ENCODE measurements around the gene UQCC2.

UQCC2 gene

DNA sequence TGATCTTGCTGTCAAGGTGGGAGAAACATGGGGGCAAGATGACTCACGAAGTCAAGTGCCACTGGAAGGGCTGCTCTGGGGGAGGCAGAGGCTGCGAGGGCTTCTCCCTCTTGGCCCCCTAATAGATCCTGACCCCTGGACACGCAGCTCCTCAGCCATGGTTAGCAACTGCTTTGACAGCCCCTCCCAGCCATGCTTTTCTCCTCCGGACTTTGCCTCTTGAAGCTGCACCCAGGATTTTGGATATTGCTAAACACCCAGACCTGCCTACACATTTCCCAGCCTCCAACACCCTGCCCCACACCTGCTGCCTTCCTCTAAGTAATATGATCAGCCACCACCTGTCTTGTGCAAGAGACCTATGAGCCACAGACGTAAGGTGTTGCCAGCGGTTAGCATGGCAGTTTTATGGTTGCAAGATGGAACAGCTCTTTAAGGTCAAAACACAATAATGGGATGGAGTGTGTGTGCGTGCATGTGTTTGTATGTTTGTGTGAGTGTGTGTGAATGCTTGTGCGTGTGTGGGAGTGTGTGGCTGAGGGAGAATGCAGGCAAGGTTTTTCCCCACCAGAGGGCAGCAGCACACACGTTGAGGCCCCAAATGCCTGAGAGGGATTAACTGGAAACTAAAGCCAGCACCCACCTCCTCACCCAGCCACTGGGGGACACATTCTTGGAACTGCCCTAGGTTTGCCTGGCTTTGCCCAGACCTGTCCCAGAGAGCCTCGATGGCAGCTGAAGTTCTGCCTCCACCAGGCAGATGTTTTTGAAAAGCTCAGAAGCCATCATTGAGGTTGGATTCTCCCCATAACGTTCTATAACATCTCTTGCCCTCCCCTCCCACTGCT, 32.7 kb upstream of the UQCC2 start:
- DNase-seq = peak; percentile 41 to 75 (median 56)

DNA sequence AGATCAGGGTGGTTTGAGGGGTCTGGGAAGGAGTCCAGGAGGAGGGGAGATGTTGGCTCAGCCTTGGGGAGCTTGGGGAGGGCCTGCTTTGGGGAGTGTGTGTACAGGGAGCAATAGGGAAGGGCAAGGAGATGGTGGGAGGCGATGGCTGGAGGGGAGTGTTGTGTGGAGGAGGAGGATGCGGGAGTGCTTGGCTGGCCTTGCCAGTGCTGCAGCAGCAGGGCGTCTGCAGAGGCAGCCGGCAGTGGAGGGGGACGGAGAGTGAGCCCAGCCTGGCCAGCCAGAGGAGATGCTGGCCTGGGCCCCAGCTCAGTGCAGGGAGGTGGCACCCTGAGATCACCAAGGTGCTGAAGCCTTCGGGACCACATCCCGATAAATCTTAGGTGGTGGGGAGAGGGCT, 31.3 kb upstream of the UQCC2 start:
- no peak for DNase-seq

DNA sequence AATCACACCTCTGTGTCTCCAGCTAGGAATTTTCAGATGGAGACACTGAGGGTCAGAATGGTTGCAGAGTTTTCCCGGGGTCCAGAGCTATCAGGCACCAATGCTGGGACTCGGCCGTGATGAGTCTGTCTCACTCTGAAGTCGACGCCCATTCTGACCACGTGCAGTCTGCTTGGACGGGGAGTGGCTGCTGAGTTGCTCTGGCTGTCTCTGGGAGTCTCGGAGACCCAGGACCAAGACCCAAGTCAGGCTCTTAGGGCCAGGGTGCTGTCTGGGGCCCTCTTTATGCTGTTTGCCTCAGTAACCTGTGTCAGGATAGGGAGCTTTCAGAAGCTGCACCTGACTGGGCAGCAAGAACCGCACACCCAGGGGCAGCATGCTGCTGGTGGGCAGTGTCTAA, 30.6 kb upstream of the UQCC2 start:
- no peak for DNase-seq

DNA sequence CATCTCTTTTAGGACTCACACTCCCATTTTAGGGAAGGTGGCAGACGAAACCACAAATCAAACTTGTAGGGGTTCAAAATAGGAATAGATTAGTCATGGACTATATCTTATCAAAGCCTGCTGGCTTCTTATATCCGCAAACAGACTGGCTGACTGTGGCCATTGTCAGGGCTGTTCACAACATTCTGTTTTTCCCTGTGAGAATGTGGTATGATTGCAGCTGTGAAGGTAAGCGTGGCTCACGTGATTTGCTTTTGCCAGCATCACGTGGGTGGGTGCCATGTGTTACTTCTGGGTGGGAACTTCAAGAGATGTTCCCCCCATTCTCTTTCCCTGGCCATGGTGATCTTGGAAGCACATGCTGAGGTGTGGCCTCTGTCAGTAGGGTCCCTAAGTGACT, 29.3 kb upstream of the UQCC2 start:
- no peak for DNase-seq

- no peak for DNase-seq
Observed at GRCh38 chr6:33740204-33740608, 28.7 kb upstream of the UQCC2 start.

GRCh38 chr6:33739571-33739970, 28.1 kb upstream of the UQCC2 start:
- no peak for DNase-seq

- no peak for DNase-seq
Observed at GRCh38 chr6:33738879-33739278, 27.4 kb upstream of the UQCC2 start.

- no peak for DNase-seq
Observed at GRCh38 chr6:33738153-33738552, 26.7 kb upstream of the UQCC2 start.

GRCh38 chr6:33737267-33738026, 25.9 kb upstream of the UQCC2 start:
- DNase-seq = no peak

DNA sequence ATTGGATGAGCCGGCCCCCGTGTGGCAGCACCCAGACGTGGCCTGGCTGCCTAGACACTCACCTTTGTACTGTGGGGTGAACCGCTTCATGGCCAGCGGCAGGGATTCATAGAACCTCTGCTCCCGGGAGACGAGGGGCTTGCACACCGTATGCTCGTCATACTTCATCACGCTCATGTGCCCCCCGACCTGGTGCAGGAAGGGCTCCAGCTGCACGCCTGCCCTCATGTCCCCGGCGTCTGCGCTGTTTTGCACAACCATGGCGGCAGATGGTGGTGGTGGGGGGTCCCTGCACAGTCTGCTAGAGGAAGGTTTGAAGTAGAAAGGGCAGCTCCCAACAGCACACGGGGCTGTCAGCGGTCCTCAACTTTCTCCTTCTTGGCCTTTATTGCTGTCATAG, 23.7 kb upstream of the UQCC2 start:
- no peak for DNase-seq

GRCh38 chr6:33733709-33734007, 22.2 kb upstream of the UQCC2 start:
- DNase-seq = no peak

- DNase-seq = no peak
Observed at GRCh38 chr6:33732817-33733708, 21.6 kb upstream of the UQCC2 start.

- no peak for DNase-seq
Observed at GRCh38 chr6:33732385-33732784, 20.9 kb upstream of the UQCC2 start.

DNA sequence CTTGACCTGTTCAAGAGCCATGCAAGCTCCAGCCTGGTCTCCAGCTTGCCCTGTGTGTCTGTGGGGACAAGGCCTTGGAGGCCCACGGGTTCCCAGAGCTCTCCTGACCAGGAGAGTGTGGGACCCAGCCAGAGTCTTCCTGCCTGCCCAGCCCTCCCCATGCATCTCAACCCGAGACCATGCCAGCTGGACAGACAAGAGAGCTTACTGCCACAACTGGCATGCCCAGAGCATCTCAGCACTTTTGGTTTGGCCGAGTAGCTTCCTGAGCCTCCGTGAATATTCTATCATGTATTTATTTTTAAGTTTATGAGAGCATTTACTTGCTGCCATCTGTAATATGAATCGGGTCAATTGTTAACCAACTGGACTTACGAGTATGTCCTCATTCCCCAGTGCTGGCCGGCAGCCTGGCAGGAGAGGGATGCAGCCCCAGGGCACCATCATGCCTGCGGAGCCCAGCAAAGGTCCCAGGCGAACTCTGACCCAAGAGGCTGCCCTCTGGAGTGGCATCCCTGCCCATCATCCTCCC, 20.3 kb upstream of the UQCC2 start:
- DNase-seq = no peak

- DNase-seq = no peak
Observed at GRCh38 chr6:33731035-33731434, 19.5 kb upstream of the UQCC2 start.

DNA sequence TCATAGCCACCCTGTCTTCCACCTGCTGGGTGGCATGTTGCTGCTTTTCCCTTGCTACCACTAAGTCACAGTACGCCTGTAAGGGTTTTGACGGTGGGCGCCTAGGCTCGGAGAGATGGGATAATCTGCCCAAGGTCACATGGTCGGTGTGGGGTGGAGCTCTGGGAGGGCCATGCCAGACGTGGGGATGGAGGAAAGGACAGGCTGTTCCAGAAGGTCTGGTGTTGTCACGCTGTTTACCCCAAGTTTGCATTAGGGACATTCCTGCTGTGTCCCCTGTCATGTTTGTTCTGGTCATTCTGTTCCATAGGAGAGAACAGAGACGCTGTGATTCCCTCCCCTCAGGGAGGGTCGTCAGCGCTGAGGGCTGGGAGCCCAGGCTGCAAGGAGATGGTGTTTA, 19.1 kb upstream of the UQCC2 start:
- no peak for DNase-seq

DNA sequence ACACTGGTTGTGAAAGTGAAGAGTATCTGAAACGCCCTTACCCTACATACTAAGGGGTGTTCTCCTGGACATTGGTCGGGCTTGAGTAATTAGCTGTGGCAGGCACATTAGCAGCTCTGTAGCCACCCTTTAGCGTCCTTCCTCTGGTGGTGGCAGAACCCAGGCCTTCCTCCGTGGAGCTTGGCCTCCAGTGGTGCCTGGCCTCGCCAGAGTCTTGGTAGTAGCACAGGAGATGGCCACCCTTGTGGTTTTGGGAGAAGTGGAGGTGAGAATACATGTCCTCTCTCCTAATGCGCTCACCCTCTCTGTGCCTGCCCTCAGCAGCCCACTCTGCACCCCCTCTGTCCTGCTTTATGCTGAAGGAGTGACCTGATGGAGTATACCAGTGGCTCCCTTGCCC, 17.6 kb upstream of the UQCC2 start:
- no peak for DNase-seq

DNA sequence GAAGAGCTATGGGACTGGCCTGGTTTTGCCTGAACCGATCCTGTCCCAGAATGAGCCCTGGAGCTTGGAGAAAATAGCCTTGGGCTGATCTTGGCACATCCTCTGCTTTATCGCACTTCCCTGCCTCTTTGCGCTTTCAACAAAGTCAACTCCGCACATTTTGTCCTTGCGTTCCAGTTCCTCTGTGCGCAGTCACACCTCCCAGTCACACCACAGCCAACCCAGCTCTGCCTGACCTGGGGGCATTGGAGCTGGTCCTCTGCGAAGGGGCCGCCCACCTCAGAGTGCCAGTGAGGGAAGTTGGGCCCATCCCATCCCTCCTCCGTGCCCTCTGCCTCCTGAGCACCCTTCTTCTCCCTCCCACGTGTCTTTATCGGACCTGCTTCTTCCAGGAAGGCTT, 16.9 kb upstream of the UQCC2 start:
- DNase-seq = no peak

DNA sequence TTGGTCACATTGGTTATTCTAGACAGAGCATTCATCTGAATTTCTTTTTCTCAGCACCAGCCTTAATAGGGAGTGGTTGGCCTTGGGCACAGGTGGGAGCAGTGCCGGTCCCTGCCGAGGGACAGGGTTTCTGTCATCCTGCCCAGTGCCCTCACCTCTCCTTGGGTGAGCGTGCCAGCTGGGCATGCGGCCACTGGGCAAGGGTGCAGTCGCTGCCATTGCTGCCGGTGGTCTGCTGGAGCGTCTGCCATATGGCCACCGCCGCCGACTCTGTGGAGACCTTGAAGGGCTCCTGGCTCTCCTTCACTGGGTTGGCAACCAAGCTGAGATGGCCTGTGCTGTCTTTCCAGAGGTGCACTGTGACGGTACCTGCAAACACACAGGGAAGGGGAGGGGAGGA, 16.4 kb upstream of the UQCC2 start:
- DNase-seq = no peak

DNA sequence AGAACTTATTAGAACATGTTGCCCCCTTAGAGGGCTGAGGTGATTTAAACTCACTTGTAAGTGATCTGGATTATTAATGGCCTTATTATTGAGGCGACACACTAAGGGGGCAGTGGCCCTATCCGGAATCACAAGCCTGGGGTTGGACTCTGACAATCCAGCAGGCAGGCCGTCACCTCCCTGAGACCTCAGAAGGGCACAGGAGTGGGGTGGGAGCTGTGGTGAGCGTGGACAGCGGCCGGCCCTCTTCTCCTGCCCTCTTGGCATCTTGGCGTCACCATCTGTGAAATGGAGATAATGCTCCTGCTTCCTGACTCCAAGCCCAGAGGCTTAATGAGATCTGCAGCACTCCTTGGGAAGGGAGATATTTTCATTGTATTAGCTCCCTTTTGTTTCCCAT, 15.6 kb upstream of the UQCC2 start:
- no peak for DNase-seq

DNA sequence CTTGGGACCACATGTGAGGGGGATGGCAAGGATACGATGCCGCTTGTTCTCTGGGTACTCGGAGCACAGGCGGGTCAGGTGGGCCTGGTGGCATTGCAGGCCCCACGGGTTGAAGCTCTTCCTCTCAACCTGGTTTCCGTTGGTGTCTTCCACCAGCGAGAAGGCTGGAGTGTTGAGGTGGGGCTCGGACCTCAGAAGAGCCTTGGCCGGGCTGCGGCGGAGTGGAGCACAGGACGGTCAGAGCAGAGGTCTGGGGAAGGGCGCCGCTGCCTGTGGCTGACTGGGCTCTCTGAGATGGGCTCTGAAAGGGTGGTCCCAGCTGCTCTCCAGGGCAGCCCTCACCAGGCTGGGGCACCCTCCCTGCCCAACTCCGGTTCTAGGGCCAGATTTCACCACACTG, 15.2 kb upstream of the UQCC2 start:
- no peak for DNase-seq

DNA sequence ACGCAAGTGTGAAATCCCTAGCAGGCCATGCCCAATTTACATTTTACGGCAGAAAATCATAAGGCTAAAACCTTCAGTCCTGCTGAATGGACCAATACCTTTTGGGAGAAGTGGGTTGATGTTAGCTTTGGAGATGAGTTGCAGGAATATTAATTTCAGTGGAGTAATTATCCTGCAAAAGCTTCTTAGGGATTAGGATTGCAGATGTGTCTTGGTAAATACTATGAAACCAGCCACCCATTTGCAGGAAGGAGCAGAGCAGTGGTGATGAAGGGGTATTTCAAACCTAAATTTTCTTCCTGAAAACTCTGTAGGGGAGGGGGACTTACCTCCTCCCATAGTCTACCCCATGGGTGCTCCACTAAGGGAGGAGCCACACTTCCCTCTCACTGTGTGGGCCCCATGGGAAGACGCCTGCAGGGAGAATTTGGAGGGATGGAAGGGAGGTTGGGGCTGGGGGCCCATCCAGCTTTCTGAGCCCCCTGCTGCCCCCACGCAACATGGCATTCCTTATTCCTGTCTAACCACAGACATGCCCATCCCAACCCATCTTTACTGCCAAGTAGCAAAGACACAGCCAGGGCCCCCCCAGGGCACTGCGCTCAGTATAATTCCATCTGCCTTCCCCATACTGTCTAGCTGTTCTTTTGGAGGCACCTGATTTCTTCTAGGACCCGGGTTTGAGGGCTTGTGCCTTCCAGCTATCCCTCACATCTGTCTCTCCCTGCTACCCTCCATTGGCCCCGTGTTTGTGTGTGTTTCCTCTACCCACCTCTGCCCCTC, 14.6 kb upstream of the UQCC2 start:
- DNase-seq = no peak

DNA sequence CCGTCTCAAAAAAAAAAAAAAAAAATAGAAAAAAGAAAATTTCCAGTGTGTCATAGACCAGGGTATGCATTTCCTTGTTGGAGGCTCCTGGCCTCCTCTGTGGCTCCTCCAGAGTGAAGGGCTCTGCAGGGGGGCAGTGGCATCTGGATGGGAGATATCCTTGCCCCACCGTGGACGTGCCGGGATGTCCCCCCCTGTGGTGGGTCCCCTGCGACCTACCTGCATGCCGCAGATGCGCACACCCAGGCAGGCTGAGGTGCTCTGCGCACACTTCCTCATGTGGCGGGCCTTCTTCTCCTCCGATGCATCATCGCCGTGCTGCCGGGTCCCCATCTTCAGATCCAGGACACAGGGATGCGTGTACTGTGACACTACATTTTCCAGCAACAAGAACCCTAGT, 13.7 kb upstream of the UQCC2 start:
- DNase-seq = no peak
